ENCODE data around the gene USP54. TPM values are rescaled to one million over a fixed set of nuclear protein-coding genes. Genes with fewer than 3 reads are reported as not detected.

Gene USP54
- total RNA-seq, 1 donor from 2014 or later = 20.4 TPM

GRCh38 chr10:73545357-73545756 lies 45.8 kb downstream of the USP54 start:
- no peak overlapping the region for H3K27ac ChIP-seq (ENCODE audit: low read depth, low read length)

GRCh38 chr10:73537709-73538108 lies 53.4 kb downstream of the USP54 start:
- Histone ChIP-seq H3K27me3 (ENCODE audit: control insufficient read depth in 3 of 3, insufficient read depth in 3 of 3, low read length in 3 of 3) (no peaks in the 10 kb centered on the region), H3K4me3 (ENCODE audit: low read length in 3 of 3) (no peak overlapping the region), H3K4me1 (ENCODE audit: control insufficient read depth in 3 of 3, insufficient read depth in 3 of 3, low read length in 3 of 3) (peaks cover 2 to 8% (median 6%) of the 10 kb centered on the region in 3 donors), H3K9me3 (ENCODE audit: control insufficient read depth in 3 of 3, low read length in 3 of 3) (no peaks in the 10 kb centered on the region), H3K36me3 (ENCODE audit: control insufficient read depth in 3 of 3, insufficient read depth in 3 of 3, low read length in 3 of 3) (peaks cover 28 to 67% (median 45%) of the 10 kb centered on the region in 3 donors), H3K9ac (ENCODE audit: low read depth in 1 of 3, low read length in 3 of 3) (no peak overlapping the region), H3K27ac (ENCODE audit: low read depth, low read length) (no peak overlapping the region)

More at GRCh38 chr10:73545357-73545756, 45.8 kb downstream of the USP54 start:
- Histone ChIP-seq H3K27me3 (ENCODE audit: control insufficient read depth in 3 of 3, insufficient read depth in 3 of 3, low read length in 3 of 3) (no peaks in the 10 kb centered on the region), H3K36me3 (ENCODE audit: control insufficient read depth in 3 of 3, insufficient read depth in 3 of 3, low read length in 3 of 3) (peaks cover 15 to 35% (median 21%) of the 10 kb centered on the region in 3 donors), H3K4me3 (ENCODE audit: low read length in 3 of 3) (no peak overlapping the region), H3K9ac (ENCODE audit: low read depth in 1 of 3, low read length in 3 of 3) (no peak overlapping the region), H3K9me3 (ENCODE audit: control insufficient read depth in 3 of 3, low read length in 3 of 3) (no peaks in the 10 kb centered on the region), H3K4me1 (ENCODE audit: control insufficient read depth in 3 of 3, insufficient read depth in 3 of 3, low read length in 3 of 3) (peaks cover 0 to 4% (median 0%) of the 10 kb centered on the region in 3 donors)

- H3K9me3 ChIP-seq (ENCODE audit: control insufficient read depth in 3 of 3, low read length in 3 of 3) = no peaks in the 10 kb centered on the region
- no peak overlapping the region for H3K4me3 ChIP-seq (ENCODE audit: low read length in 3 of 3)
- peaks cover 2 to 8% (median 6%) of the 10 kb centered on the region in 3 donors for H3K4me1 ChIP-seq (ENCODE audit: control insufficient read depth in 3 of 3, insufficient read depth in 3 of 3, low read length in 3 of 3)
- no peak overlapping the region for H3K27ac ChIP-seq (ENCODE audit: low read depth, low read length)
- no peaks in the 10 kb centered on the region for H3K27me3 ChIP-seq (ENCODE audit: control insufficient read depth in 3 of 3, insufficient read depth in 3 of 3, low read length in 3 of 3)
- peaks cover 28 to 67% (median 43%) of the 10 kb centered on the region in 3 donors for H3K36me3 ChIP-seq (ENCODE audit: control insufficient read depth in 3 of 3, insufficient read depth in 3 of 3, low read length in 3 of 3)
- H3K9ac ChIP-seq (ENCODE audit: low read depth in 1 of 3, low read length in 3 of 3) = no peak overlapping the region
Observed at GRCh38 chr10:73537288-73537687, 53.9 kb downstream of the USP54 start.

GRCh38 chr10:73534857-73535256 lies 56.3 kb downstream of the USP54 start:
- peaks cover 17 to 55% (median 33%) of the 10 kb centered on the region in 3 donors for H3K36me3 ChIP-seq (ENCODE audit: control insufficient read depth in 3 of 3, insufficient read depth in 3 of 3, low read length in 3 of 3)
- H3K4me3 ChIP-seq (ENCODE audit: low read length in 3 of 3) = no peak overlapping the region
- no peaks in the 10 kb centered on the region for H3K9me3 ChIP-seq (ENCODE audit: control insufficient read depth in 3 of 3, low read length in 3 of 3)
- peak overlapping the region; percentile 3 for H3K27ac ChIP-seq (ENCODE audit: low read depth, low read length)
- no peaks in the 10 kb centered on the region for H3K27me3 ChIP-seq (ENCODE audit: control insufficient read depth in 3 of 3, insufficient read depth in 3 of 3, low read length in 3 of 3)
- no peak overlapping the region for H3K9ac ChIP-seq (ENCODE audit: low read depth in 1 of 3, low read length in 3 of 3)
- peaks cover 9 to 13% (median 12%) of the 10 kb centered on the region in 3 donors for H3K4me1 ChIP-seq (ENCODE audit: control insufficient read depth in 3 of 3, insufficient read depth in 3 of 3, low read length in 3 of 3)

- H3K9me3 ChIP-seq (ENCODE audit: control insufficient read depth in 3 of 3, low read length in 3 of 3) = no peaks in the 10 kb centered on the region
- H3K4me3 ChIP-seq (ENCODE audit: low read length in 3 of 3) = no peak overlapping the region
- no peak overlapping the region for H3K27ac ChIP-seq (ENCODE audit: low read depth, low read length)
- peak overlapping the region in 1 of 3 donors; percentile 66 for H3K9ac ChIP-seq (ENCODE audit: low read depth in 1 of 3, low read length in 3 of 3)
- H3K36me3 ChIP-seq (ENCODE audit: control insufficient read depth in 3 of 3, insufficient read depth in 3 of 3, low read length in 3 of 3) = peaks cover 29 to 49% (median 31%) of the 10 kb centered on the region in 3 donors
- H3K4me1 ChIP-seq (ENCODE audit: control insufficient read depth in 3 of 3, insufficient read depth in 3 of 3, low read length in 3 of 3) = peaks cover 4 to 12% (median 11%) of the 10 kb centered on the region in 3 donors
- H3K27me3 ChIP-seq (ENCODE audit: control insufficient read depth in 3 of 3, insufficient read depth in 3 of 3, low read length in 3 of 3) = no peaks in the 10 kb centered on the region
Observed at GRCh38 chr10:73529089-73529832, 61.9 kb downstream of the USP54 start.

- Histone ChIP-seq H3K4me3 (ENCODE audit: low read length in 3 of 3) (no peak overlapping the region), H3K27me3 (ENCODE audit: control insufficient read depth in 3 of 3, insufficient read depth in 3 of 3, low read length in 3 of 3) (no peaks in the 10 kb centered on the region), H3K4me1 (ENCODE audit: control insufficient read depth in 3 of 3, insufficient read depth in 3 of 3, low read length in 3 of 3) (no peaks in the 10 kb centered on the region), H3K9me3 (ENCODE audit: control insufficient read depth in 3 of 3, low read length in 3 of 3) (no peaks in the 10 kb centered on the region), H3K9ac (ENCODE audit: low read depth in 1 of 3, low read length in 3 of 3) (no peak overlapping the region), H3K36me3 (ENCODE audit: control insufficient read depth in 3 of 3, insufficient read depth in 3 of 3, low read length in 3 of 3) (peaks cover 57 to 82% (median 67%) of the 10 kb centered on the region in 3 donors), H3K27ac (ENCODE audit: low read depth, low read length) (no peak overlapping the region)
Observed at GRCh38 chr10:73522263-73522662, 68.9 kb downstream of the USP54 start.

- Histone ChIP-seq H3K27me3 (ENCODE audit: control insufficient read depth in 3 of 3, insufficient read depth in 3 of 3, low read length in 3 of 3) (no peaks in the 10 kb centered on the region), H3K27ac (ENCODE audit: low read depth, low read length) (no peak overlapping the region), H3K9me3 (ENCODE audit: control insufficient read depth in 3 of 3, low read length in 3 of 3) (no peaks in the 10 kb centered on the region), H3K9ac (ENCODE audit: low read depth in 1 of 3, low read length in 3 of 3) (no peak overlapping the region), H3K4me3 (ENCODE audit: low read length in 3 of 3) (no peak overlapping the region), H3K36me3 (ENCODE audit: control insufficient read depth in 3 of 3, insufficient read depth in 3 of 3, low read length in 3 of 3) (peaks cover 52 to 80% (median 62%) of the 10 kb centered on the region in 3 donors), H3K4me1 (ENCODE audit: control insufficient read depth in 3 of 3, insufficient read depth in 3 of 3, low read length in 3 of 3) (no peaks in the 10 kb centered on the region)
Observed at GRCh38 chr10:73519336-73519735, 71.8 kb downstream of the USP54 start.

GRCh38 chr10:73517166-73517888 lies 73.8 kb downstream of the USP54 start:
- Histone ChIP-seq H3K9ac (ENCODE audit: low read depth in 1 of 3, low read length in 3 of 3) (no peak overlapping the region), H3K9me3 (ENCODE audit: control insufficient read depth in 3 of 3, low read length in 3 of 3) (no peaks in the 10 kb centered on the region), H3K27ac (ENCODE audit: low read depth, low read length) (no peak overlapping the region), H3K4me1 (ENCODE audit: control insufficient read depth in 3 of 3, insufficient read depth in 3 of 3, low read length in 3 of 3) (no peaks in the 10 kb centered on the region), H3K4me3 (ENCODE audit: low read length in 3 of 3) (no peak overlapping the region), H3K27me3 (ENCODE audit: control insufficient read depth in 3 of 3, insufficient read depth in 3 of 3, low read length in 3 of 3) (no peaks in the 10 kb centered on the region), H3K36me3 (ENCODE audit: control insufficient read depth in 3 of 3, insufficient read depth in 3 of 3, low read length in 3 of 3) (peaks cover 51 to 75% (median 52%) of the 10 kb centered on the region in 3 donors)

GRCh38 chr10:73512207-73512743 lies 78.9 kb downstream of the USP54 start:
- Histone ChIP-seq H3K9ac (ENCODE audit: low read depth in 1 of 3, low read length in 3 of 3) (no peak overlapping the region), H3K27me3 (ENCODE audit: control insufficient read depth in 3 of 3, insufficient read depth in 3 of 3, low read length in 3 of 3) (no peaks in the 10 kb centered on the region), H3K27ac (ENCODE audit: low read depth, low read length) (no peak overlapping the region), H3K4me3 (ENCODE audit: low read length in 3 of 3) (no peak overlapping the region), H3K9me3 (ENCODE audit: control insufficient read depth in 3 of 3, low read length in 3 of 3) (no peaks in the 10 kb centered on the region), H3K4me1 (ENCODE audit: control insufficient read depth in 3 of 3, insufficient read depth in 3 of 3, low read length in 3 of 3) (no peaks in the 10 kb centered on the region), H3K36me3 (ENCODE audit: control insufficient read depth in 3 of 3, insufficient read depth in 3 of 3, low read length in 3 of 3) (peaks cover 14 to 38% (median 28%) of the 10 kb centered on the region in 3 donors)

- Histone ChIP-seq H3K27me3 (ENCODE audit: control insufficient read depth in 3 of 3, insufficient read depth in 3 of 3, low read length in 3 of 3) (no peaks in the 10 kb centered on the region), H3K36me3 (ENCODE audit: control insufficient read depth in 3 of 3, insufficient read depth in 3 of 3, low read length in 3 of 3) (peaks cover 7 to 22% (median 20%) of the 10 kb centered on the region in 3 donors), H3K9me3 (ENCODE audit: control insufficient read depth in 3 of 3, low read length in 3 of 3) (no peaks in the 10 kb centered on the region), H3K4me1 (ENCODE audit: control insufficient read depth in 3 of 3, insufficient read depth in 3 of 3, low read length in 3 of 3) (no peaks in the 10 kb centered on the region), H3K27ac (ENCODE audit: low read depth, low read length) (no peak overlapping the region), H3K9ac (ENCODE audit: low read depth in 1 of 3, low read length in 3 of 3) (no peak overlapping the region), H3K4me3 (ENCODE audit: low read length in 3 of 3) (no peak overlapping the region)
Observed at GRCh38 chr10:73509695-73510094, 81.4 kb downstream of the USP54 start.
